PC-9 (cell line): Measurements from ENCODE around the gene ZFPL1.

Experiments
- EZH2 ChIP-seq: fragments of 200-600 bp; sonication (generic); IDR thresholded peaks from 2 replicates; pipeline ENCODE4 v1.8.0; 2017; ENCODE audit warnings: antibody characterized with exemption, low read depth
- TF ChIP-seq, protein P1 (sequence below): fragments of 200-600 bp; sonication (generic); conservative IDR thresholded peaks from 2 replicates; pipeline ENCODE4 v1.6.1; 2017; ENCODE audit warnings: mixed run types, antibody characterized with exemption, mild to moderate bottlenecking, moderate library complexity

DNA sequence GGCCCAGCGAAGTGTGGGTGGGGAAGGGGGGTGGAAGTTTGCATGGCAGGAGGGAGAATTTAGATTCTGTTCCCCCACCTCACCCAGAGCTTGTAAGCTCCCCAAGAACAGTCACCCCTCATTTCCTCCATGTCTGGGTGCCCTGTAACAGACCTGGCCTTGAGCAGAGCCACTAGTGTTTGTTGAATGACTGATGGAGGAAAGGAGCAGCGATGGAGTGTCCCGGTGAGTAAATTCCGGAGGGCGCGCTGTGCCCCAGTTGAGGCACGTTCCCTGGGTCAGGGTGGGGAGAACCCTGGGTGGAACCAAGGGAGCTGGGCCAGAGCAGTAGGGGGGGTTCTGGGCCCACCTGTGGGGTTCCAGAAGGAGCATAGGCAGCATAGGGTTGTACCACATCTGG, 26.5 kb upstream of the ZFPL1 start:
- TF ChIP-seq, protein P1, sequence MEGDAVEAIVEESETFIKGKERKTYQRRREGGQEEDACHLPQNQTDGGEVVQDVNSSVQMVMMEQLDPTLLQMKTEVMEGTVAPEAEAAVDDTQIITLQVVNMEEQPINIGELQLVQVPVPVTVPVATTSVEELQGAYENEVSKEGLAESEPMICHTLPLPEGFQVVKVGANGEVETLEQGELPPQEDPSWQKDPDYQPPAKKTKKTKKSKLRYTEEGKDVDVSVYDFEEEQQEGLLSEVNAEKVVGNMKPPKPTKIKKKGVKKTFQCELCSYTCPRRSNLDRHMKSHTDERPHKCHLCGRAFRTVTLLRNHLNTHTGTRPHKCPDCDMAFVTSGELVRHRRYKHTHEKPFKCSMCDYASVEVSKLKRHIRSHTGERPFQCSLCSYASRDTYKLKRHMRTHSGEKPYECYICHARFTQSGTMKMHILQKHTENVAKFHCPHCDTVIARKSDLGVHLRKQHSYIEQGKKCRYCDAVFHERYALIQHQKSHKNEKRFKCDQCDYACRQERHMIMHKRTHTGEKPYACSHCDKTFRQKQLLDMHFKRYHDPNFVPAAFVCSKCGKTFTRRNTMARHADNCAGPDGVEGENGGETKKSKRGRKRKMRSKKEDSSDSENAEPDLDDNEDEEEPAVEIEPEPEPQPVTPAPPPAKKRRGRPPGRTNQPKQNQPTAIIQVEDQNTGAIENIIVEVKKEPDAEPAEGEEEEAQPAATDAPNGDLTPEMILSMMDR = no peak
- TF ChIP-seq EZH2 = no peak
